A549 treated with AZD2906 at 1 μM for 4 hours (cell line): Measurements from ENCODE around the gene NIPAL1. TPM values are rescaled to one million over a fixed set of nuclear protein-coding genes. Genes with fewer than 3 reads are reported as not detected.

Source experiments
- total RNA-seq: library from RNA; stranded (reverse); fragments of 200-300 nt; extraction: Qiagen RNA extraction; gene quantifications from 5 replicates; pipeline ENCODE4 v1.2.3, GENCODE V29; 2022

NIPAL1 gene
- 0.37 to 0.79 TPM (median 0.72 TPM) in 5 replicates for total RNA-seq

DNA sequence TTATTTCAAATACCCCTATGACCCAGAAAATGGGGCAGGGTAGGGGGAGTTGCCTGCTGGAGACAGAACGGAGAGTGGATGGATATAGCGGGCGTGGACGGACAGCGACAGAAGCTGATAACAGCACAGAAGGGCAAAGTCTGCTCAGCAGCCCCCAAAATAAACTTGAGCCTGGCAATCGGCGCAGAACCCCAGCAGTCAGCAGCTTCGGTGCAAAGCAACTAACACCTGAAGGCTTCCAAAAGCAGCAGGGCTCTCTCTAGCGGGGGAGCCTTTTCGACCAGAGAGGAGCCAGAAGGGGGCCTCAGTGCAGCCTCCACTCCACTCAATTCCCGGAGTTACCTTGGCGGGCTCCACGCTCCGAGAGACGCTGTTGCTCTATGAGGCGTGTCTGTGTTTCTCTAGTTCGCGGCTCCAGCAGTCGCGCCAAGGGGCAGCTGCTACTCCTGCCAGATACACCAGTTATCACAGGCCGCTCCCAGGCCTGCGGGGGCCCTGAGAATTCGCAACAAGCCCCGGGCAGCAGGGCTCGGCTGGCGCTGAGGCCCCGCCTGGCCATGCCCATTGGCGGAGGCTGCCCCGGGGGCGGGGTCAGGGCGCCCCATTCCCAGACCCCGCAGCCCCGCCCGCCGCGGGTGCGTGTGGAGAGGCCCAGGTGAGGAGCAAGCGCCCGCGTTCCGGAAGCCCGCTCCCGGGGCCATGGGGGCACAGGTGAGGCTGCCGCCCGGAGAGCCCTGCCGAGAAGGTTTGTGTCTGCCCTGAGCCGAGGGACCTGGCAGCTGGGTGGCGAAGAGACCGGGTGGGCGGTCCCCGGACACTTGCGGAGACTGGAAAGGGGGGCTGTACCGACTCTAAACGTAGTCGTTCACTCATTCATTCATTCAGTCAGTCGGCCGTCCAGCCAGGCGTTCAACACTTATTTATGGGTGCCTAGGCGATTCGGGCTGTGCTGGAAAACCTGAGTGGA, at the start of gene NIPAL1, which contains the start of gene CNGA1:
Gene NIPAL1, plus strand, starts transcription at position 632 of the 967 bp plus-strand sequence. Its CDS starts 68 bp downstream, at position 700.
Gene CNGA1, minus strand, starts transcription at position 541 of the 967 bp plus-strand sequence. CDS start 63,992 bp downstream, outside the sequence.

Other genes with a start within 250 kb of the NIPAL1 start
- not detected in 5 replicates for gene CORIN, start 178.7 kb upstream of the NIPAL1 start, total RNA-seq
- 5.2 to 7.0 TPM (median 5.6 TPM) in 5 replicates for gene NFXL1, start 102.2 kb upstream of the NIPAL1 start, total RNA-seq
- 0.06 to 0.09 TPM in 2 of 5 replicates, not detected in the others for gene CNGA1, start 91 bp upstream of the NIPAL1 start, total RNA-seq
- 0.08 to 0.18 TPM (median 0.16 TPM) in 5 replicates for gene TXK, start 117.5 kb downstream of the NIPAL1 start, total RNA-seq